HepG2 (cell line): ENCODE data around the gene BEAN1. TPM values are rescaled to one million over a fixed set of nuclear protein-coding genes. Genes with fewer than 3 reads are reported as not detected.

Experiments used
- BHLHE40 ChIP-seq: IDR thresholded peaks from 2 replicates; pipeline ENCODE4 v1.6.1; 2011; ENCODE audit warnings: low read length, improper control_type of control experiment
- ELF3 ChIP-seq: IDR thresholded peaks from 2 replicates; pipeline ENCODE4 v1.6.1; 2016; ENCODE audit warnings: missing genetic modification reagents, missing compliant biosample characterization
- FOXA3 ChIP-seq: IDR thresholded peaks from 2 replicates; pipeline ENCODE4 v1.6.1; 2016; ENCODE audit warnings: missing genetic modification reagents, missing compliant biosample characterization
- FOXO4 ChIP-seq: sonication (generic); formaldehyde crosslinking; conservative IDR thresholded peaks from 2 replicates; pipeline ENCODE4 v1.8.1; 2023; ENCODE audit warnings: missing genetic modification reagents
- IKZF4 ChIP-seq: sonication (generic); formaldehyde crosslinking; IDR thresholded peaks from 2 replicates; pipeline ENCODE4 v1.5.1; 2020; ENCODE audit warnings: borderline replicate concordance, mild to moderate bottlenecking, low read depth, missing genetic modification reagents; ENCODE audit errors: not compliant biosample characterization
- MED1 ChIP-seq: sonication (generic); formaldehyde crosslinking; IDR thresholded peaks from 2 replicates; pipeline ENCODE4 v1.4.0; 2020; ENCODE audit warnings: missing genetic modification reagents
- MTA1 ChIP-seq: sonication (generic); formaldehyde crosslinking; IDR thresholded peaks from 2 replicates; pipeline ENCODE4 v1.4.0; 2020; ENCODE audit warnings: missing genetic modification reagents, mild to moderate bottlenecking, borderline replicate concordance
- SALL1 ChIP-seq: sonication (generic); formaldehyde crosslinking; IDR thresholded peaks from 2 replicates; pipeline ENCODE4 v1.8.0; 2022; ENCODE audit warnings: mild to moderate bottlenecking, missing genetic modification reagents
- SOX6 ChIP-seq, 2 experiments: fragments of 450-650 bp in 1 of 2; sonication (generic) in 1 of 2; formaldehyde crosslinking in 1 of 2; IDR thresholded peaks; 2 replicates each; pipeline versions ENCODE4 v1.4.0 to v1.6.1; 2017 to 2020; ENCODE audit warnings: antibody characterized with exemption in 1 of 2, mild to moderate bottlenecking in 1 of 2, missing genetic modification reagents in 1 of 2
- STAT5B ChIP-seq: sonication (generic); formaldehyde crosslinking; IDR thresholded peaks from 2 replicates; pipeline ENCODE4 v1.4.0; 2020; ENCODE audit warnings: missing genetic modification reagents
- TAF15 ChIP-seq: fragments of 200-400 bp; formaldehyde crosslinking; IDR thresholded peaks from one replicate; pipeline ENCODE4 v1.6.1; 2018; ENCODE audit warnings: mild to moderate bottlenecking, low read depth, low read length; ENCODE audit not compliant: poor library complexity, severe bottlenecking
- TEAD3 ChIP-seq: optimal IDR thresholded peaks from 2 replicates; pipeline ENCODE3; 2016; ENCODE audit warnings: borderline replicate concordance
- THAP11 ChIP-seq: IDR thresholded peaks from 2 replicates; pipeline ENCODE4 v1.6.1; 2016; ENCODE audit warnings: missing biosample characterization, missing genetic modification reagents
- ZNF18 ChIP-seq: sonication (generic); formaldehyde crosslinking; IDR thresholded peaks from 2 replicates; pipeline ENCODE4 v1.8.0; 2022; ENCODE audit warnings: mild to moderate bottlenecking, missing genetic modification reagents; ENCODE audit not compliant: insufficient replicate concordance
- ZNF296 ChIP-seq: sonication (generic); formaldehyde crosslinking; conservative IDR thresholded peaks from 2 replicates; pipeline ENCODE4 v1.5.0; 2020; ENCODE audit warnings: mild to moderate bottlenecking, missing genetic modification reagents
- ZNF329 ChIP-seq: sonication (generic); formaldehyde crosslinking; IDR thresholded peaks from 2 replicates; pipeline ENCODE4 v1.9.0; 2021; ENCODE audit warnings: low read depth, mild to moderate bottlenecking, missing genetic modification reagents
- ZNF367 ChIP-seq: sonication (generic); formaldehyde crosslinking; IDR thresholded peaks from 2 replicates; pipeline ENCODE4 v1.4.0; 2020; ENCODE audit warnings: missing genetic modification reagents, borderline replicate concordance
- ZNF512 ChIP-seq: sonication (generic); formaldehyde crosslinking; IDR thresholded peaks from 2 replicates; pipeline ENCODE4 v1.4.0; 2020; ENCODE audit warnings: mild to moderate bottlenecking, missing genetic modification reagents
- ZNF672 ChIP-seq: sonication (generic); formaldehyde crosslinking; IDR thresholded peaks from 2 replicates; pipeline ENCODE4 v1.8.1; 2022; ENCODE audit warnings: missing genetic modification reagents
- ZNF792 ChIP-seq: IDR thresholded peaks from 2 replicates; pipeline ENCODE4 v1.6.1; 2016
- polyA plus RNA-seq, 8 experiments: library from polyadenylated mRNA; depleted of rRNA in 3 of 8; stranded (reverse) in 7 of 8; unstranded in 1 of 8; fragments of >200 nt; fragmentation: Illumina TruSeq in 4 of 8; extraction: Trizol in 4 of 8; gene quantifications; 2 replicates each; pipeline versions ENCODE4 v1.2.1 to v1.2.3, GENCODE V29; 2011 to 2016; ENCODE audit warnings: low read depth in 4 of 8, missing spikeins in 1 of 8, mixed read lengths in 1 of 8; ENCODE audit not compliant: insufficient read depth in 1 of 8
- total RNA-seq, 5 experiments: library from RNA; depleted of rRNA; stranded (reverse); fragments of >200 nt; fragmentation: Illumina TruSeq; extraction: Trizol; gene quantifications; 2 replicates each; pipeline ENCODE4 v1.2.3, GENCODE V29; 2016; ENCODE audit warnings: low read depth in 1 of 5
- TF ChIP-seq, protein P1 (sequence below): sonication (generic); formaldehyde crosslinking; IDR thresholded peaks from 2 replicates; pipeline ENCODE4 v1.4.0; 2020; ENCODE audit warnings: missing genetic modification reagents

The BEAN1 gene
- total and polyA plus RNA-seq, 2 of the 13 experiments (the other 11 are each of a cell fraction or from before 2014, with no cell fraction given): 0.53 to 1.4 TPM

DNA sequence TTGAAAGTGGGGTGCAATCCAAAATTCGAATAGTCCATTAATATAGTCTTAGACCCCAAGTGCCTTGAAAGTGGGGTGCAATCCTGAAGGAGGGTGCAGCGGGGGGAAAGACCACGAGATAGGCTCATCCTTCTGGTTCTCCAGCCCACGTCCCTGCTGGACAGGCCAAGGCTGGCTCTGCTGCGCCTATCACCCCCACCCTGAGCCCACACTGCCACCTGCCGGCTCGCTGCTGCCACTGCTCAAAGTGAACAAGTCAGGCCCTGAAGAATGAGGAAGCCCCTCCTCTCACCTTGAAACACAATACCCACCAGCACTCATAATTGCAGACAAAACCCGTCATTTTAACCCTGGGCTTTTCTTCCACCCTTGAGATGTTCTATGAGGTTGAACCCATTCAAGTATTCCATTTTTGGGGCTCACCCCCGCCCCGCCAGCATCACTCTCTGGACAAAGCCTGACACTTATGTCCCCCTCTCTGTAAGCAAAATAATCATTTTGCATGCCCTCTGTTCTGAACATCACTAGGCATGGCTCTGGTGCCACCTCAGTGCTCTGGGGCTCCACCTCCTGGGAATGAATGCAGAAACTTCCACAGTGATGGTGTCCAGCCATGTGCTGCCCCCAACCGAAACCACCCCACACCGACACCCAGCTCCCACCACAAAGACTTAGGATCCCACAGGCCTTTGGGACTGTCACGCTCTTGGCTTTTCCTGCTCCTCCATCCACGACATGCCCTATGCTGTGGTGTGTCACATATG, 56.8 kb downstream of the BEAN1 start (continued):
- no peak for TF ChIP-seq ZNF512 (CRISPR knock-in tag)
- TF ChIP-seq ZNF367: no peak
- TF ChIP-seq ZNF329 (CRISPR knock-in tag): no peak
- no peak for TF ChIP-seq ZNF672 (CRISPR knock-in tag)
- TF ChIP-seq FOXO4 (CRISPR knock-in tag): no peak
- no peak for TF ChIP-seq ZNF296 (CRISPR knock-in tag)
- peak; percentile 62; the same call in 1 of the 2 replicates for TF ChIP-seq ELF3 (CRISPR knock-in tag)
- TF ChIP-seq ZNF18 (CRISPR knock-in tag): no peak
- TF ChIP-seq SOX6 (IDR thresholded peaks at IDR 0.05): no peak
- peak; percentile 47 for TF ChIP-seq SOX6 (CRISPR knock-in tag; IDR thresholded peaks at IDR 0.05)
- TF ChIP-seq TAF15: no peak
- 0 out of 2 replicates have a peak, but pooled peaks have one; percentile 28 for TF ChIP-seq MED1 (CRISPR knock-in tag)
- TF ChIP-seq MTA1 (CRISPR knock-in tag): no peak
- TF ChIP-seq SALL1 (CRISPR knock-in tag): peak; percentile 78
- TF ChIP-seq FOXA3 (CRISPR knock-in tag): peak; percentile 25; the same call in 1 of the 2 replicates
- no peak for TF ChIP-seq STAT5B (CRISPR knock-in tag)
- no peak for TF ChIP-seq IKZF4 (CRISPR knock-in tag)
- TF ChIP-seq ZNF792: peak; percentile 75; the same call in 1 of the 2 replicates
- TF ChIP-seq THAP11 (CRISPR knock-in tag): peak; percentile 49
- TF ChIP-seq TEAD3: peak; percentile 52
- TF ChIP-seq, protein P1, sequence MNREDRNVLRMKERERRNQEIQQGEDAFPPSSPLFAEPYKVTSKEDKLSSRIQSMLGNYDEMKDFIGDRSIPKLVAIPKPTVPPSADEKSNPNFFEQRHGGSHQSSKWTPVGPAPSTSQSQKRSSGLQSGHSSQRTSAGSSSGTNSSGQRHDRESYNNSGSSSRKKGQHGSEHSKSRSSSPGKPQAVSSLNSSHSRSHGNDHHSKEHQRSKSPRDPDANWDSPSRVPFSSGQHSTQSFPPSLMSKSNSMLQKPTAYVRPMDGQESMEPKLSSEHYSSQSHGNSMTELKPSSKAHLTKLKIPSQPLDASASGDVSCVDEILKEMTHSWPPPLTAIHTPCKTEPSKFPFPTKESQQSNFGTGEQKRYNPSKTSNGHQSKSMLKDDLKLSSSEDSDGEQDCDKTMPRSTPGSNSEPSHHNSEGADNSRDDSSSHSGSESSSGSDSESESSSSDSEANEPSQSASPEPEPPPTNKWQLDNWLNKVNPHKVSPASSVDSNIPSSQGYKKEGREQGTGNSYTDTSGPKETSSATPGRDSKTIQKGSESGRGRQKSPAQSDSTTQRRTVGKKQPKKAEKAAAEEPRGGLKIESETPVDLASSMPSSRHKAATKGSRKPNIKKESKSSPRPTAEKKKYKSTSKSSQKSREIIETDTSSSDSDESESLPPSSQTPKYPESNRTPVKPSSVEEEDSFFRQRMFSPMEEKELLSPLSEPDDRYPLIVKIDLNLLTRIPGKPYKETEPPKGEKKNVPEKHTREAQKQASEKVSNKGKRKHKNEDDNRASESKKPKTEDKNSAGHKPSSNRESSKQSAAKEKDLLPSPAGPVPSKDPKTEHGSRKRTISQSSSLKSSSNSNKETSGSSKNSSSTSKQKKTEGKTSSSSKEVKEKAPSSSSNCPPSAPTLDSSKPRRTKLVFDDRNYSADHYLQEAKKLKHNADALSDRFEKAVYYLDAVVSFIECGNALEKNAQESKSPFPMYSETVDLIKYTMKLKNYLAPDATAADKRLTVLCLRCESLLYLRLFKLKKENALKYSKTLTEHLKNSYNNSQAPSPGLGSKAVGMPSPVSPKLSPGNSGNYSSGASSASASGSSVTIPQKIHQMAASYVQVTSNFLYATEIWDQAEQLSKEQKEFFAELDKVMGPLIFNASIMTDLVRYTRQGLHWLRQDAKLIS (CRISPR knock-in tag): no peak
- TF ChIP-seq BHLHE40: peak; percentile 41; the same call in 1 of the 2 replicates
